OCI-LY7 (cell line): ENCODE data around the gene COL18A1. TPM values are rescaled to one million over a fixed set of nuclear protein-coding genes. Genes with fewer than 3 reads are reported as not detected.

ENCODE experiments used
- BruUV-seq: library from RNA; stranded (reverse); fragments of 400-500 nt; replicated peaks from 2 replicates; lab custom pipeline; 2021; lab: Mats Ljungman, UMichigan
- CTCF ChIA-PET: fragments of 300-600 bp; sonication (Branson Sonifier 250); formaldehyde crosslinking; loops from one replicate; lab custom pipeline; 2022; ENCODE audit warnings: antibody characterized with exemption; ENCODE audit not compliant: unreplicated experiment; lab: Charles Lee
- POLR2A ChIA-PET: fragments of 300-600 bp; sonication (Branson Sonifier 250); formaldehyde crosslinking; loops from one replicate; lab custom pipeline; 2022; ENCODE audit warnings: antibody characterized with exemption; lab: Charles Lee
- DNase-seq: peaks from one replicate; pipeline ENCODE4 v3.0.0-alpha.2; 2015; ENCODE audit warnings: low spot score
- H2AFZ ChIP-seq: fragments of 200-600 bp; sonication (generic), shearing (Covaris generic); 2 replicates; pipeline ENCODE4 v1.6.1; 2014; ENCODE audit warnings: mild to moderate bottlenecking, antibody characterized with exemption, low read length, moderate library complexity
- H3K27ac ChIP-seq: fragments of 200-600 bp; sonication (generic); 2 replicates; pipeline ENCODE4 v1.5.1; 2014; ENCODE audit warnings: mixed run types, low read depth, mild to moderate bottlenecking, moderate library complexity, low read length, inconsistent platforms; ENCODE audit not compliant: poor library complexity, severe bottlenecking
- H3K36me3 ChIP-seq: fragments of 200-600 bp; sonication (generic); 2 replicates; pipeline ENCODE4 v1.6.1; 2014; ENCODE audit warnings: mild to moderate bottlenecking, antibody characterized with exemption, low read length, moderate library complexity, mixed read lengths; ENCODE audit not compliant: insufficient read depth
- H3K4me1 ChIP-seq: fragments of 200-600 bp; sonication (generic); 2 replicates; pipeline ENCODE4 v1.5.1; 2014; ENCODE audit warnings: mild to moderate bottlenecking, low read length; ENCODE audit not compliant: insufficient read depth, poor library complexity, severe bottlenecking
- H3K4me2 ChIP-seq: fragments of 200-600 bp; sonication (generic); 2 replicates; pipeline ENCODE4 v1.6.1; 2014; ENCODE audit warnings: mild to moderate bottlenecking, low read length
- H3K4me3 ChIP-seq: fragments of 200-600 bp; sonication (generic); 2 replicates; pipeline ENCODE4 v1.5.1; 2014; ENCODE audit warnings: mild to moderate bottlenecking, low read depth, low read length; ENCODE audit not compliant: poor library complexity, severe bottlenecking
- H3K79me2 ChIP-seq: fragments of 200-600 bp; sonication (generic); 2 replicates; pipeline ENCODE4 v1.6.1; 2016; ENCODE audit warnings: low read depth, mild to moderate bottlenecking, low read length, moderate library complexity, mixed read lengths; ENCODE audit not compliant: insufficient read depth
- H3K9me2 ChIP-seq: fragments of 200-600 bp; sonication (generic); 2 replicates; pipeline ENCODE4 v1.6.1; 2016; ENCODE audit warnings: mild to moderate bottlenecking, low read length, mixed read lengths; ENCODE audit not compliant: insufficient read depth
- H3K9me3 ChIP-seq: fragments of 200-600 bp; sonication (generic); 2 replicates; pipeline ENCODE4 v1.6.1; 2014; ENCODE audit warnings: mild to moderate bottlenecking, mixed run types, low read length, mixed read lengths
- H4K20me1 ChIP-seq: fragments of 200-600 bp; sonication (generic); 2 replicates; pipeline ENCODE4 v1.6.1; 2014; ENCODE audit warnings: mild to moderate bottlenecking, antibody characterized with exemption, low read length, moderate library complexity, mixed read lengths; ENCODE audit not compliant: insufficient read depth
- CTCF ChIP-seq: fragments of 200-600 bp; sonication (generic); conservative IDR thresholded peaks from 2 replicates; pipeline ENCODE4 v1.5.1; 2014; ENCODE audit warnings: mild to moderate bottlenecking, antibody characterized with exemption, low read length, moderate library complexity, mixed read lengths
- EZH2phosphoT487 ChIP-seq: fragments of 200-600 bp; sonication (generic); IDR thresholded peaks from 2 replicates; pipeline ENCODE4 v1.6.1; 2018; ENCODE audit warnings: low read depth, borderline replicate concordance, mild to moderate bottlenecking, mixed run types, antibody characterized with exemption, low read length, moderate library complexity, mixed read lengths
- intact Hi-C: fragments of 100-400 bp; cut with micrococcal nuclease; formaldehyde crosslinking; loops from one replicate; pipeline ENCODE4 v1.10.0; 2022; ENCODE audit not compliant: unreplicated experiment
- total RNA-seq, 2 experiments: library from RNA; depleted of rRNA in 1 of 2; stranded (reverse); fragments of >200 nt in 1 of 2; shearing (Covaris generic) in 1 of 2; gene quantifications; 2 replicates each; pipeline ENCODE4 v1.2.3, GENCODE V29; 2014 to 2022

Gene COL18A1
- total RNA-seq, 2 experiments from 2014 or later = 0.23 to 7.4 TPM

DNA sequence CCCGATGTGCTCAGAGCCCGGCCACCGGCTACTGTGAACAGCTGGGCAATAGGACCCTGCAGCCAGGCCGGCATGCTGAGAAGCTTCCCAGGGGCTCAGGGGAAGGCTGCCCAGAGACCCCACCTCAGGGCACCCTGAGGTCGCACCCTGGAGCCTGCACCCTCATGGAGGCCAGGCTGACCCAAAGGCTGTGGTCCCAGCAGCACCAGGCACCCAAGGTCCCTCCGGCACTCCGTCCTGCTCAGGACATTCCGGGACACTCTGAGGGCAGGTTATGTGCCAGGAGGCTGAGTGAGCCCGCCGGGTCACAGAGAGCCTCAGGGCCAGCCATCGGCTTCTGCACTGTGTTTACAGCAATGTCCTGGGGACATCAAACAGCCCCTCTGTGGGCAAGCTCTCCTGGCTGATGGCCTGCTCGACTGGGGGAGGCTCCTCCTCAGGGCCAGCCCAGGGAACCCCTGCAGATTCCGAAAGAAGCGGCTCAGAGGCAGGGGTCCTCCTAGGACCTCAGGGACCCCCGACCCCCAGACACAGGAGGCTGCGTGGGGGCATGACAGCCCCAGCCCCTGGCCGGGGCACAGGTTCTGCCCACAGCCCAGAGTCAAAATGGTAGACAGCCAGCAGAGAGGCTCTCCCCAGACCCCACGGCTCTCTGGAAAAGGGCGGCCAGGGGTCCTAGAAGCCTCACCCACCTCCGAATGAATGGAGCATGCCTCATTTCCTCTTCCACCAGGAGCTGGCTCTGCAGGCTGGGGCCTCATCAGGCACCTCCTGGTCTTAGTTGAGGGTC is 129.1 kb downstream of the COL18A1 start:
- POLR2A ChIA-PET = interaction anchor here (0.6 kb wide), 1 partner anchor 230 kb away, joined by 3 read pairs; no protein-coding TSS in a partner anchor
- H3K4me2 ChIP-seq = no peak overlapping the region
- H3K27ac ChIP-seq = no peak overlapping the region
- no peaks in the 10 kb centered on the region for H3K79me2 ChIP-seq
- CTCF ChIA-PET = no interaction called here
- no TSS peak for BruUV-seq
- no peaks in the 10 kb centered on the region for H3K4me1 ChIP-seq
- H3K4me3 ChIP-seq = no peak overlapping the region
- DNase-seq = no peak
- no peak overlapping the region for H2AFZ ChIP-seq
- H4K20me1 ChIP-seq = no peaks in the 10 kb centered on the region
- intact Hi-C loops = no loop called here
- TF ChIP-seq EZH2phosphoT487 (no peak), CTCF (no peak)
- peaks cover 14% of the 10 kb centered on the region for H3K36me3 ChIP-seq
- H3K9me2 ChIP-seq = no peaks in the 10 kb centered on the region
- no peaks in the 10 kb centered on the region for H3K9me3 ChIP-seq

DNA sequence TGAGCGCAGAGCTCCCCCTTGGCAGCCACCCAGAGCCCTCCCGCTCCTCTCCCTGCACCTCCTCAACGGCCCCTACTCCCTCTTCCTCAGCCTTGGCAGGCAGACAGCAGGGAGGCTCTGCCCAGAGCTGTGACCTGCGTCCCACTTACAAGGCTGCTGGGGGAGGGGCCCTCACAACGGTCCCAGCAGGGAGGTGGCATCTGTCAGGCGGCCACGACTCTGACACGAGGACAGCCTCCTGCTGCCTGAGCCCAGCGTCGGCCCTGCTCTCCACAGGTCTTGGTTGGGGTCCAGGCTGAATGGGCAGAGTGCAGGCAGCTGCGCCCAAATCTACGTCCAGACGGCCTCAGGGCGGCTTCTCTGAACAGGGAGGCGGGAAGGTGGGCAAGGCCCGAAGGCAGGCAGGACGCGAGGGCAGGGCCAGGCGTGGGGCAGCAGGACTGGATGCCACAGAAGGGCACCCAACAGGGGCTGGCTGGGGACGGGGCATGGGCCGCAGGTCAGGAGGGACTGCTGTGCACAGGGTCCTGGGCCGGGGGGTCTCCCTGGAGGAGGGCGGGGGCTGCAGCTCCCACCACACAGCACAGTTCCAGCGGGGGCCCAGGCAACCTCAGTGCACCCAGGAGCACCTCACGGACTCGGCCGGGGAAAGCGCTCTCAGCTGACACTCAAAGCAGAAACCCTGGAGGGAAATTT is 129.8 kb downstream of the COL18A1 start:
- Histone ChIP-seq H3K9me3 (no peaks in the 10 kb centered on the region), H3K27ac (no peak overlapping the region), H2AFZ (no peak overlapping the region), H3K36me3 (peaks cover 11% of the 10 kb centered on the region), H3K4me2 (no peak overlapping the region), H4K20me1 (no peaks in the 10 kb centered on the region), H3K79me2 (no peaks in the 10 kb centered on the region), H3K4me3 (no peak overlapping the region), H3K4me1 (no peaks in the 10 kb centered on the region), H3K9me2 (no peaks in the 10 kb centered on the region)
- POLR2A ChIA-PET = no interaction called here
- CTCF ChIA-PET = no interaction called here
- TF ChIP-seq EZH2phosphoT487 (no peak), CTCF (no peak)
- no TSS peak for BruUV-seq
- DNase-seq = no peak
- intact Hi-C loops = no loop called here
